ENCODE data around the gene USP30.
A peak's percentile ranks its signal among the peaks of the same experiment; 100 is the strongest.

Gene USP30

GRCh38 chr12:109097140-109097434 lies 44.7 kb downstream of the USP30 start:
- no peak for TF ChIP-seq CTCF (IDR thresholded peaks at IDR 0.05; ENCODE audit: insufficient read depth, low read depth, low read length, missing control alignments)
- no peak for DNase-seq (ENCODE audit: low read depth)
- H3K4me3 ChIP-seq (ENCODE audit: low read depth, low read length): peak overlapping the region; percentile 71

- DNase-seq (ENCODE audit: low read depth): peak; percentile 97
- no peak for TF ChIP-seq CTCF (IDR thresholded peaks at IDR 0.05; ENCODE audit: insufficient read depth, low read depth, low read length, missing control alignments)
- H3K4me3 ChIP-seq (ENCODE audit: low read depth, low read length): peak within 1 kb of the TSS; percentile 91
Observed at GRCh38 chr12:109097435-109098182, 45.2 kb downstream of the USP30 start, which contains the start of gene UNG. UNG (plus strand) TSS chr12:109097597; CDS start chr12:109097680, 83 bp downstream.

GRCh38 chr12:109098183-109098604 lies 45.8 kb downstream of the USP30 start:
- peak overlapping the region; percentile 91 for H3K4me3 ChIP-seq (ENCODE audit: low read depth, low read length)
- no peak for DNase-seq (ENCODE audit: low read depth)
- no peak for TF ChIP-seq CTCF (IDR thresholded peaks at IDR 0.05; ENCODE audit: insufficient read depth, low read depth, low read length, missing control alignments)

GRCh38 chr12:109098651-109099050 lies 46.3 kb downstream of the USP30 start:
- H3K4me3 ChIP-seq (ENCODE audit: low read depth, low read length): peak overlapping the region; percentile 91
- no peak for DNase-seq (ENCODE audit: low read depth)
- no peak for TF ChIP-seq CTCF (IDR thresholded peaks at IDR 0.05; ENCODE audit: insufficient read depth, low read depth, low read length, missing control alignments)

- no peak overlapping the region for H3K4me3 ChIP-seq (ENCODE audit: low read depth, low read length)
- no peak for DNase-seq (ENCODE audit: low read depth)
- no peak for TF ChIP-seq CTCF (IDR thresholded peaks at IDR 0.05; ENCODE audit: insufficient read depth, low read depth, low read length, missing control alignments)
Observed at GRCh38 chr12:109099431-109100020, 47.1 kb downstream of the USP30 start.

GRCh38 chr12:109100741-109101140 lies 48.4 kb downstream of the USP30 start:
- H3K4me3 ChIP-seq (ENCODE audit: low read depth, low read length): no peak overlapping the region

More at GRCh38 chr12:109100741-109101140, 48.4 kb downstream of the USP30 start:
- no peak for DNase-seq (ENCODE audit: low read depth)
- no peak for TF ChIP-seq CTCF (IDR thresholded peaks at IDR 0.05; ENCODE audit: insufficient read depth, low read depth, low read length, missing control alignments)
